Measurements from ENCODE around the gene ST3GAL3.

The ST3GAL3 gene

GRCh38 chr1:43968348-43968948 lies 261.1 kb downstream of the ST3GAL3 start:
- TF ChIP-seq REST (IDR thresholded peaks at IDR 0.05; ENCODE audit: insufficient replicate concordance, low read depth) (peak; percentile 98), SPI1 (IDR thresholded peaks at IDR 0.05; ENCODE audit: borderline replicate concordance, low read depth) (no peak), CTCF (IDR thresholded peaks at IDR 0.05; ENCODE audit: insufficient read depth, low read length) (no peak)
- Histone ChIP-seq H3K27me3 (ENCODE audit: insufficient read depth, poor library complexity, severe bottlenecking) (no peaks in the 10 kb centered on the region), H3K4me3 (replicated peaks; ENCODE audit: insufficient read depth, low read length) (no peak overlapping the region), H3K27ac (replicated peaks) (no peak overlapping the region)
- no peak for DNase-seq (ENCODE audit: low read depth in 1 of 2, low spot score in 1 of 2)

- DNase-seq (ENCODE audit: low read depth in 1 of 2, low spot score in 1 of 2): no peak
- Histone ChIP-seq H3K27ac (replicated peaks) (no peak overlapping the region), H3K4me3 (replicated peaks; ENCODE audit: insufficient read depth, low read length) (no peak overlapping the region), H3K27me3 (ENCODE audit: insufficient read depth, poor library complexity, severe bottlenecking) (no peaks in the 10 kb centered on the region)
- TF ChIP-seq CTCF (IDR thresholded peaks at IDR 0.05; ENCODE audit: insufficient read depth, low read length) (no peak), GABPA (IDR thresholded peaks at IDR 0.05; ENCODE audit: low read depth) (no peak), REST (IDR thresholded peaks at IDR 0.05; ENCODE audit: insufficient replicate concordance, low read depth) (no peak), POLR2AphosphoS5 (IDR thresholded peaks at IDR 0.05; ENCODE audit: low read depth) (no peak), SPI1 (IDR thresholded peaks at IDR 0.05; ENCODE audit: borderline replicate concordance, low read depth) (no peak)
Observed at GRCh38 chr1:43969416-43969745, 262.0 kb downstream of the ST3GAL3 start.

GRCh38 chr1:43969746-43970466 lies 262.6 kb downstream of the ST3GAL3 start, which contains the start of gene DPH2:
DPH2 (plus strand) TSS chr1:43970010; CDS start chr1:43970176, 166 bp downstream.
- peak within 1 kb of the TSS; percentile 98 for H3K4me3 ChIP-seq (replicated peaks; ENCODE audit: insufficient read depth, low read length)
- no peak; the same call in 1 of the 2 replicates for TF ChIP-seq POLR2AphosphoS5 (IDR thresholded peaks at IDR 0.05; ENCODE audit: low read depth)
- no peak for TF ChIP-seq REST (IDR thresholded peaks at IDR 0.05; ENCODE audit: insufficient replicate concordance, low read depth)
- TF ChIP-seq GABPA (IDR thresholded peaks at IDR 0.05; ENCODE audit: low read depth): peak; percentile 94
- no peak for TF ChIP-seq SPI1 (IDR thresholded peaks at IDR 0.05; ENCODE audit: borderline replicate concordance, low read depth)
- no peaks in the 10 kb centered on the region for H3K27me3 ChIP-seq (ENCODE audit: insufficient read depth, poor library complexity, severe bottlenecking)
- peak; percentile 95 to 99 for DNase-seq (ENCODE audit: low read depth in 1 of 2, low spot score in 1 of 2)
- peak within 1 kb of the TSS; percentile 70 for H3K27ac ChIP-seq (replicated peaks)

Measured in HL-60 (cell line).